HK-2 (cell line): Measurements from ENCODE around the gene RSPH6A.
"Not testable (repeated sequence)": the region's sequence is repeated elsewhere in the genome, so short reads cannot be mapped to it uniquely, and the experiment has no call there.

Experiments used
- DNase-seq: peaks from one replicate; pipeline ENCODE4 v3.0.0-alpha.2; 2018; ENCODE audit not compliant: unreplicated experiment

The RSPH6A gene

GRCh38 chr19:45764945-45765701 lies 50.0 kb downstream of the RSPH6A start:
- DNase-seq, result no peak

- no peak for DNase-seq
These were observed 50.6 kb downstream of the RSPH6A start for GRCh38 chr19:45764475-45764874.

GRCh38 chr19:45763691-45764294 lies 51.3 kb downstream of the RSPH6A start:
- no peak for DNase-seq

- DNase-seq, result no peak
These were observed 52.1 kb downstream of the RSPH6A start for GRCh38 chr19:45762870-45763631.

GRCh38 chr19:45761714-45762113 lies 53.4 kb downstream of the RSPH6A start:
- DNase-seq, result no peak

GRCh38 chr19:45758921-45759320 lies 56.2 kb downstream of the RSPH6A start:
- no peak for DNase-seq

- DNase-seq, result no peak
These were observed 57.4 kb downstream of the RSPH6A start for GRCh38 chr19:45757695-45758094.

- no peak for DNase-seq
These were observed 60.8 kb downstream of the RSPH6A start for GRCh38 chr19:45754323-45754722.

- DNase-seq, result no peak
These were observed 61.6 kb downstream of the RSPH6A start for GRCh38 chr19:45753548-45753947.

- DNase-seq, result no peak
These were observed 62.5 kb downstream of the RSPH6A start for GRCh38 chr19:45752639-45753038.

- not testable (repeated sequence) for DNase-seq
These were observed 63.6 kb downstream of the RSPH6A start for GRCh38 chr19:45751483-45751882.

GRCh38 chr19:45747513-45747912 lies 67.6 kb downstream of the RSPH6A start:
- DNase-seq, result no peak

- no peak for DNase-seq
These were observed 68.2 kb downstream of the RSPH6A start for GRCh38 chr19:45746866-45747265.
